ENCODE measurements around the gene FAM98B. TPM values are rescaled to one million over a fixed set of nuclear protein-coding genes. Genes with fewer than 3 reads are reported as not detected.
"Not testable (repeated sequence)": the region's sequence is repeated elsewhere in the genome, so short reads cannot be mapped to it uniquely, and the experiment has no call there.

The FAM98B gene
- 10 to 100 TPM; 24.1 to 36.8 TPM for total RNA-seq

DNA sequence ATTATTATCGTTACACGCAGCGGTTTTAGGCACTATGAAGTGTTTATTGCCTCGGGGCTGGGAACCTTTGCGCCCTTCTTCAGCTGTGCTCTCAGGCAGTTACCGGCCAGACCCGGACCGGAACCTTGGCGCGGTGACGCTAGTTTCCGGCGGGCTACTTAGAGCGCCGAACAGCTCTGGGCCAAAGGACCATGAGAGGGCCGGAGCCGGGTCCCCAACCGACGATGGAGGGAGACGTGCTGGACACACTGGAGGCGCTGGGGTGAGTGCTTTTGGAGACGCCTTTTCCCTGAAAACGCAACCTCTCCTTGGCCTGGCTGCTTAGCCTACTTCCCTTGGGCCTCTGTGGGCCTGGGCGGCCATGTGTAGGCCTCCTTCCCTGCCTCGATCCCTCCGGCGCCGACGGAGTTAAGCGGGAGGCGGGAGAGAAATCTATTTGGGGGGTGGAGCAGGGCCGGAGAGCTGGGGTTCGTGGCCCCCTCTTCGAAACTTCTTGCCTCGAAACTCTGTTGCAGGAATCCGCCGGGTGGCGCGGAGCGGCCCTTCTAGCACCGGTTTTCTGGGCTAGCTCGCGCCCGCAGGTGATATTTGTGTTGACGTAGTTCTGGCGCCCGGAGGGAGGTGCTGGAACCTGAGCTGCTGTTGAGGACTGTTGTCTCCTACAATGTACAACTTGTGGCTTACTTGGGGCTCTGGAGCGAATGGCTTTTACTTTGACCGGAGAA, at the start of gene FAM98B:
Gene FAM98B (plus strand): TSS at position 157 of the 725 bp plus-strand sequence. CDS start 35 bp downstream, at position 192.
- Mint-ChIP-seq H3K4me3 (peak within 1 kb of the TSS; percentile 92), H3K36me3 (no peaks in the 10 kb centered on the region), H3K27me3 (peaks cover 6 to 14% of the 10 kb centered on the region in 2 donors), H3K27ac (peak within 1 kb of the TSS; percentile 89 to 97), H3K4me1 (ENCODE audit: low read depth in 2 of 2) (peaks cover 24 to 33% of the 10 kb centered on the region in 2 donors), H3K9me3 (no peaks in the 10 kb centered on the region)
- DNase-seq (ENCODE audit: low spot score) (peak; percentile 89), ATAC-seq (peak; percentile 98)

DNA sequence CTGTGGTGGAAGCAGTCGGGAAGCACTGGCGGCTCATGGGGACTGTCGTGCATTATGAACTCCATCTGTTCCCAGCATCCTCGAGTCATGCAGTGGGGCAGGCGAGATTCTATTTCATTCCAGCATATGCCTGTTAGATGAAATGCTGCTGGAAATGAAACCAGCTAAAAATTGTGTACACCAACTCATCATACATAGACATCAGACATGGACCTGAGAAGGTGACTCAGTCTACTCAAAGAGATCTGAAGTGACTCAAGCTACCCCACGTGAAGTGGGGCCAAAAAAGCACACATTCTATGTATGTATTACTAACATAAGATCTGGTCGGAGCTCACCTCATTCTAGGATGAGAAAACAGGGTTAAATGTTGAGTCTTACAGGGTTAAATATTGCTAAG, 47.5 kb upstream of the FAM98B start:
- no peaks in the 10 kb centered on the region for H3K4me1 Mint-ChIP-seq (ENCODE audit: low read depth in 2 of 2)
- no peaks in the 10 kb centered on the region for H3K36me3 Mint-ChIP-seq
- peaks cover 28 to 40% of the 10 kb centered on the region in 2 donors for H3K27me3 Mint-ChIP-seq
- ATAC-seq (no peak), DNase-seq (ENCODE audit: low spot score) (no peak)
- no peak overlapping the region for H3K27ac Mint-ChIP-seq
- H3K9me3 Mint-ChIP-seq = no peaks in the 10 kb centered on the region
- H3K4me3 Mint-ChIP-seq = no peak overlapping the region

- Mint-ChIP-seq H3K36me3 (no peaks in the 10 kb centered on the region), H3K9me3 (no peaks in the 10 kb centered on the region), H3K27ac (no peak overlapping the region), H3K4me1 (ENCODE audit: low read depth in 2 of 2) (no peaks in the 10 kb centered on the region), H3K4me3 (no peak overlapping the region), H3K27me3 (peaks cover 24 to 46% of the 10 kb centered on the region in 2 donors)
- ATAC-seq = no peak
- DNase-seq (ENCODE audit: low spot score) = no peak
Measured at GRCh38 chr15:38408576-38408975, 45.4 kb upstream of the FAM98B start.

DNA sequence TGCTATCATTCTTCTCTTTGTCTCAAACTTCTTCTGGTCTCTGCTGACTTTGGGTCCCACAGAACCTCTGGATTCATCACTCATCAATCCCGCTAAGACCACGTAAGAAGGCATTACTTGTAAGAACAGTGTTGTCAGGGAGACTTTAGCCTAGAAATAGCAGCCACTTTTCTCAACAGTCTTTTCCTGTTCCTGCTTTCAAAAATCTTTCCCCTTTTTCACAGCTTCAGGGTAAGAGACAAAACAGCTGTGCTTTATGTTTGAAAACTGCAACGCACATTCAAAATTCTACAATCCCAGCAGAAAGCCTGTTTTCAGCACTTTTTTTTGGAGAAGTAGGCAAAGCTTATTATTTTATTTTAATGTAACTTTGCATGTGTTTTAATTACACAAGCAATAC, 42.0 kb upstream of the FAM98B start:
- no peak overlapping the region for H3K4me3 Mint-ChIP-seq
- H3K27ac Mint-ChIP-seq = no peak overlapping the region
- H3K27me3 Mint-ChIP-seq = peaks cover 24 to 53% of the 10 kb centered on the region in 2 donors
- no peaks in the 10 kb centered on the region for H3K36me3 Mint-ChIP-seq
- no peak for ATAC-seq
- H3K9me3 Mint-ChIP-seq = no peaks in the 10 kb centered on the region
- DNase-seq (ENCODE audit: low spot score) = no peak
- no peaks in the 10 kb centered on the region for H3K4me1 Mint-ChIP-seq (ENCODE audit: low read depth in 2 of 2)

DNA sequence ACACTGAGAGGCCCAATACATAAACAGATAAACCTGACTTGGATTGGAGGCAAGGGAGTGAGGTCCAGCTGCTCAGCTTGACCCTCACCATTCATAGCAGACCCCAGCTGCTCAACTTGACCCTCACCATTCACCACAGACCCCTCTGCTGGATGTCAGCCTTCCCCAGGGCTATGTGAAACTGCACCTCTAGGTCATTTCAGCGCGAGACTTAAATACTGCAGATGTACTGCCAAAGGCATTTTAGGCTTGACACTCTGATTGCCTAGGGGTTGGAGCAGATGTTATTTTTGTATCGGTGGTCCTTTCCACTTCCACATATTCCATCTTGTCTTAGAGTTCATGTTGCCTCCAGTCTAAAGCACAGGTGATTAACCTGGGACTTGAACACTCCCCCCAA, 41.5 kb upstream of the FAM98B start:
- no peak for ATAC-seq
- Mint-ChIP-seq H3K9me3 (no peaks in the 10 kb centered on the region), H3K36me3 (no peaks in the 10 kb centered on the region), H3K27me3 (peaks cover 25 to 55% of the 10 kb centered on the region in 2 donors), H3K4me1 (ENCODE audit: low read depth in 2 of 2) (no peaks in the 10 kb centered on the region), H3K27ac (no peak overlapping the region), H3K4me3 (no peak overlapping the region)
- no peak for DNase-seq (ENCODE audit: low spot score)

- DNase-seq (ENCODE audit: low spot score) = no peak
- Mint-ChIP-seq H3K27ac (no peak overlapping the region), H3K4me1 (ENCODE audit: low read depth in 2 of 2) (no peaks in the 10 kb centered on the region), H3K27me3 (peaks cover 26 to 56% of the 10 kb centered on the region in 2 donors), H3K36me3 (no peaks in the 10 kb centered on the region), H3K9me3 (no peaks in the 10 kb centered on the region), H3K4me3 (no peak overlapping the region)
- no peak for ATAC-seq
Measured at GRCh38 chr15:38414357-38414756, 39.6 kb upstream of the FAM98B start.

DNA sequence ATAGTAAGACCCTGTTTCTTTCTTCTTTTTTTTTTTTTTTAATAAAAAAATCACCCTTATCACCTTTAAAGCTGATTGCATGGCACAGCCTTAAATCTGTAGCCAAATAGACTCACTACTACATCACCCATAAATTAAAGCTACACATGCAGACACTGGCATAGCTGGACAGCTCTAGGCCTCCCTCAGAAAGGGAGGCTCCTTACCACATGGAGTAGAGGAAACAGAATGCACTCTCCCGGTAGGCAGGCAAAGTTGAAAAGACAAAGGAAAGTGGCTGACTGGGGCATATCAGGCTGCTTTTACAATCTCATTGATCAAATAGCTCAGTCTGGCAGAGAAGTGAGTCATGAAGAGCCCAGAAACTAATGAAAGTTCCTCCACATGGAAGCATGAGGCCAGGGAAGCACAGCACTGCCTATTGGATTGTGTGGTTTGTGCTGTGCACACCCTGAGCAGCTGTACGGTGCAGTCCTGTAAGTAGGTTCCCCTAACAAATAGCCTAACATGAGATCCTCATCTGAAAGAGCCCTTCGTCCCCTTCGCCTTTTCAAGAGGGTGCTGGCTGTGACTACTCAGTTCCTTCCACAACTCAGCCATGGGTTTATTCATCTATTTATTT, 32.7 kb upstream of the FAM98B start:
- Mint-ChIP-seq H3K27me3 (peaks cover 17 to 21% of the 10 kb centered on the region in 2 donors), H3K4me1 (ENCODE audit: low read depth in 2 of 2) (peaks cover 6 to 12% of the 10 kb centered on the region in 2 donors), H3K9me3 (no peaks in the 10 kb centered on the region), H3K27ac (no peak overlapping the region), H3K4me3 (no peak overlapping the region), H3K36me3 (no peaks in the 10 kb centered on the region)
- no peak for ATAC-seq
- DNase-seq (ENCODE audit: low spot score) = no peak

- no peaks in the 10 kb centered on the region for H3K36me3 Mint-ChIP-seq
- ATAC-seq = peak in 1 of 2 donors; percentile 52
- no peak for DNase-seq (ENCODE audit: low spot score)
- H3K27ac Mint-ChIP-seq = peak overlapping the region in 1 of 2 donors; percentile 51
- no peak overlapping the region for H3K4me3 Mint-ChIP-seq
- no peaks in the 10 kb centered on the region for H3K9me3 Mint-ChIP-seq
- peaks cover 6 to 12% of the 10 kb centered on the region in 2 donors for H3K4me1 Mint-ChIP-seq (ENCODE audit: low read depth in 2 of 2)
- peaks cover 0 to 6% of the 10 kb centered on the region in 2 donors for H3K27me3 Mint-ChIP-seq
Measured at GRCh38 chr15:38424101-38424552, 29.8 kb upstream of the FAM98B start.

- no peak overlapping the region for H3K4me3 Mint-ChIP-seq
- no peak for ATAC-seq
- H3K27ac Mint-ChIP-seq = peak overlapping the region in 1 of 2 donors; percentile 14
- DNase-seq (ENCODE audit: low spot score) = no peak
- no peaks in the 10 kb centered on the region for H3K36me3 Mint-ChIP-seq
- H3K9me3 Mint-ChIP-seq = no peaks in the 10 kb centered on the region
- H3K4me1 Mint-ChIP-seq (ENCODE audit: low read depth in 2 of 2) = peaks cover 6 to 12% of the 10 kb centered on the region in 2 donors
- H3K27me3 Mint-ChIP-seq = peaks cover 3 to 4% of the 10 kb centered on the region in 2 donors
Measured at GRCh38 chr15:38425269-38425668, 28.7 kb upstream of the FAM98B start.

DNA sequence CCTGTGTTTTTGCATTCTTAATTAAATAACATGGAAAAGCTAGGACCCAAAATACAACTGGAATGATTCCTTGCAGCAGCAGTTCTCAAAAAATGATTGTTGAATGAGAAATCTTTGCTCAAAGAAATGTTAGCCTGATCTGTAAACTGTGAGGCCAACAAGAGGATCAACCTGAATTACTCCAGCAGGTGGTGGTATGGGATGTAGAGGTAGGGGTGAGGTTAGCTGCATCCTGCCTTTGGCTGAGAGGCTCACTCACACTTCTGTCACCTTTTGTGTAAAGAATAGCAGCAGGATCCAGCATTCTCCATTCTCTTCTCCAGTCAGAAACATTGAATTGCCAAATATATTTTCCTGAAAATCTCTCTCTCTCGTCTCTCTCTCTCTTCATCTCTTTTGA, 26.5 kb upstream of the FAM98B start:
- Mint-ChIP-seq H3K36me3 (no peaks in the 10 kb centered on the region), H3K4me3 (no peak overlapping the region), H3K4me1 (ENCODE audit: low read depth in 2 of 2) (peaks cover 6 to 9% of the 10 kb centered on the region in 2 donors), H3K9me3 (no peaks in the 10 kb centered on the region), H3K27me3 (peaks cover 3 to 11% of the 10 kb centered on the region in 2 donors), H3K27ac (no peak overlapping the region)
- DNase-seq (ENCODE audit: low spot score) (no peak), ATAC-seq (no peak)

DNA sequence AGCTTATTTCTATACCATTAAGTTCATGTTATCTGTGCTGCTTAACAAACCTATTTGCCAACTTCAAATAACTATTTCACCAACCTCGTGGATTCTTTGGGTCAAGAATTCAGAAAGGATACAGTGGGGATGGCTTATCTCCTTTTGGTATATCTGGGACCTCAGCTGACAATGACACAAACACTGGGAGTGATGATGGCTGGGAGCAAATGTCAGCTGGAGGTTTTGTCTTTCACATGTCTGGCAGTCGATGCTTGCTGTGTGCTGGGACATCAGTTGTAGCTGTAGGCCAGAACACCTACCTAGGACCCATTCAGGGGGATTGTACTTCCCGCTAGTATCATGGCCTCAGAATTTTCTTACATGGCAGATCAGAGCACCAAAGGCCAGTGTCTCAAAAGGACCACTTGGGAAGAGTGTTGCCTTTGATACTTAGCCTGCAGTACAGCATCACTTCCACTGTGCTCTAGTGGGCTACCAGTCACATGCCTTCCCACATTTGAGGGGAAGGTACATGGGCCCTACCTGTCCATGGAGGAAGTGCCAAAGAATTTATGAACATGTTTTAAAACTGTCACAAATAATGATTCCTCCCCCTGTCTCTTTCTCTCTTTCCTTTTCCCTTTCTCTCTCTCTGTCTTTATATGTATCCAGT, 23.7 kb upstream of the FAM98B start:
- no peak for DNase-seq (ENCODE audit: low spot score)
- Mint-ChIP-seq H3K36me3 (no peaks in the 10 kb centered on the region), H3K4me1 (ENCODE audit: low read depth in 2 of 2) (peaks cover under 1 to 1% of the 10 kb centered on the region in 2 donors), H3K27me3 (peaks cover 5 to 25% of the 10 kb centered on the region in 2 donors), H3K27ac (no peak overlapping the region), H3K4me3 (no peak overlapping the region), H3K9me3 (no peaks in the 10 kb centered on the region)
- no peak for ATAC-seq

- H3K27me3 Mint-ChIP-seq = peaks cover 9 to 55% of the 10 kb centered on the region in 2 donors
- no peak overlapping the region for H3K27ac Mint-ChIP-seq
- no peaks in the 10 kb centered on the region for H3K9me3 Mint-ChIP-seq
- ATAC-seq (no peak), DNase-seq (ENCODE audit: low spot score) (no peak)
- H3K4me1 Mint-ChIP-seq (ENCODE audit: low read depth in 2 of 2) = peaks cover 12 to 15% of the 10 kb centered on the region in 2 donors
- H3K36me3 Mint-ChIP-seq = no peaks in the 10 kb centered on the region
- no peak overlapping the region for H3K4me3 Mint-ChIP-seq
Measured at GRCh38 chr15:38436993-38437392, 16.9 kb upstream of the FAM98B start.

DNA sequence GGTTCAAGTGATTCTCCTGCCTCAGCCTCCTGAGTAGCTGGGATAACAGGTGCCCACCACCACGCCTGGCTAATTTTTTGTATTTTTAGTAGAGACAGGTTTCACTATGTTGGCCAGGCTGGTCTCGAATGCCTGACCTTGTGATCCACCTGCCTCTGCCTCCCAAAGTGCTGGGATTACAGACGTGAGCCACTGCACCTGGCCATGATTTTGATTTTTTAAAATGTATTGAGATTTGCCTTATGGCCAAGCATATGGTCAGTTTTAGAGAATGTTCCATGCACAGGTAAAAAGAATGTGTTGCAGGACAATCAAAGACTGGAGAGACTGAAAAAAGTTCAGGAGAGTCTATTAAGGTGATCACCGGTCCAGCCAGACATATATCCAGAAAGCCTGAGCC, 16.3 kb upstream of the FAM98B start:
- not testable (repeated sequence) for H3K36me3 Mint-ChIP-seq; ATAC-seq; H3K9me3 Mint-ChIP-seq; DNase-seq (ENCODE audit: low spot score); H3K27ac Mint-ChIP-seq; H3K4me3 Mint-ChIP-seq
- Mint-ChIP-seq H3K27me3 (peaks cover 9 to 55% of the 10 kb centered on the region in 2 donors), H3K4me1 (ENCODE audit: low read depth in 2 of 2) (peaks cover 12 to 15% of the 10 kb centered on the region in 2 donors)

Measured in natural killer cell treated with Interleukin-12 subunit alpha and Interleukin-12 subunit beta and Interleukin-15 and Interleukin-18, amount 100 ng/mL, for 72 hours (primary cell).